GM15510 (cell line): ENCODE data around the gene DNM3.

Experiments
- POLR2A ChIP-seq: IDR thresholded peaks from 3 replicates; pipeline ENCODE4 v1.6.1; 2011; ENCODE audit warnings: borderline replicate concordance; ENCODE audit not compliant: insufficient read length; ENCODE audit errors: extremely low read depth

The DNM3 gene

DNA sequence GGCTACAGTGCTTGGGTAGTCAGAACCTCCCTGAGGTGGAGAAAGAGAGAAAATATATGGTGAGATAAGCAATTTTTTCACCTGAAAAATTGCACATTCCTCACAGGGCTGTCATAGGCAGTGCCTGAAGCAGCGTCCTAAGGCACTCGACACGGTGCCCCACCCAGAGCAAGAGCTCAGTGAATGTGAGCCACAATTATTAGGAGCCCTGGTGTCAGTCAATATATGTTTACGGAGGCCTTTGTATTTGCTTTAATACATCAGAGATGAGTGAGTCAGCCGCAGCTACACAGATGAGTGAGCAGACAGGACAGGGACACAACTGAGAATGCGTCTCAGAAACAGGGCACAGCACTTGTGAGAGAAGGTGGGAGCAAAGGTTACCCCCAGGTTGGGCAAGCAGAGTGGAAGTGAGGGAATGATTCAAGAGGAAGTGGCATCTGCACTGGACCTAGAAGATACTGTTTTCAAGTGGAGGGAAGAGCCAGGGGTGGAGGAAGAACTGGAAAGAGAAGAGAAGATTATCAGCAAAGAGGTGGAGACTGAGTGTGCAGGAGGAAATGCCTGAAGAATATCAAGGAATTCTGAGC is 607.8 kb downstream of the DNM3 start:
- no peak for TF ChIP-seq POLR2A

DNA sequence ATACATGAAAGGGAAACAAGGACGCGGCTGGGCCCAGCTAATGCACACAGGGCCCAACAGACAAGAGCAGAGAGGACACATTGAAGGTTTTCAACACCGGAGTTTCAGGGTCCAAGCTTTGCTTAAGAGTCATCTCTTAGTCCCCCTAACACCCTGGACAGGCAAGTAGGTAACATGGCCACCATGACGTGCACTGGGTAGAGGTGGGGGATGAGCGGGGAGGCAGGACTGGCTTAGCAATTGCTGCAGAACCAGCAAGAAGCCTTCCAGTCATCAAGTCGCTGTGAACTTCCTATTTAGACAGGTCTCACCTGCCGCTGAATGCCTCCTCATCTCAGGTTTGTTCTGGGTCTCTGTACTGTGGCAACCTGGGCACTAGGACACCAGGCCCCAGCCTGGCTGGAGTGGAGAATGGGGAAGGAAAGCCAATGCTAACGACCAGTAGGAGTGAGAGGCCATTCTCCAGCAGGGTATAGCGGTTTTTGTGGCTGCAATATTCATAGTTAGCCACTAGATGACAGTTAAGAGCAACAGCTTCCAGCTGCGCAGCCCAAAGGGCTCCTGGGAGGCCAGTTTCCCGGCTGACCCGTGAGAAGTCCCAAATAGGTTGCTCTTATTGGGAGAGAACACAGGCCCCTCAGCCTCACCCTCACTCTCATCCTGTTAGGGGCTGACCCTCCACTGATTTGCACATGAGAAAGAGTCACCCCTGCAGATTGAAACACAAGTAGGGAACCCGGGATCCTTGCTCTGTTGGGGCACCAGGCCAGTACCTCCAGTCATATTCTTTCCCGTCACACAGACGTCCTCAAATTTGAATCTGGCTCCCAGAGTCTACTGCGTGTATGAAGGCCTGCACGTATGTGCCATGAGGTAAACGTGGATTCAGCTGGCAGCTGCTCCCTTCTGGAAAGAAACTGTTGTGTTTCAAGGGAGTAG is 608.6 kb downstream of the DNM3 start:
- no peak for TF ChIP-seq POLR2A

DNA sequence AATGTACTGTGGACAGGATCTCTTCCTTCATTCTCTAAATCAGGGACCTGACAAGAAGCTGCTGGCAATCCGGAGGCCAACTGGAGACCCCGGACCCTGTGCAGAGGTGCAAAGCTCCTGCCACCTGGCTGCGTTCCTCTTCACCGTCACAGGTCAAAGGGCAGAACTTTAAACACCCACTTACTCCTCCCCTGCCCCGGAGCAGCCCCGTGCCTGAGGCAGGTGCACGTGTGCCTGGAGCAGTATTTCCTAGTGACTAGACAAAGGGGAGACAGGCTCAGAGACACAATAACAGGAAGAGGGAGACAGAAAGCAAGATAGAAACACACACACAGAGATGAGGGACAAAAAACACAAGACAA is 609.2 kb downstream of the DNM3 start:
- no peak for TF ChIP-seq POLR2A

DNA sequence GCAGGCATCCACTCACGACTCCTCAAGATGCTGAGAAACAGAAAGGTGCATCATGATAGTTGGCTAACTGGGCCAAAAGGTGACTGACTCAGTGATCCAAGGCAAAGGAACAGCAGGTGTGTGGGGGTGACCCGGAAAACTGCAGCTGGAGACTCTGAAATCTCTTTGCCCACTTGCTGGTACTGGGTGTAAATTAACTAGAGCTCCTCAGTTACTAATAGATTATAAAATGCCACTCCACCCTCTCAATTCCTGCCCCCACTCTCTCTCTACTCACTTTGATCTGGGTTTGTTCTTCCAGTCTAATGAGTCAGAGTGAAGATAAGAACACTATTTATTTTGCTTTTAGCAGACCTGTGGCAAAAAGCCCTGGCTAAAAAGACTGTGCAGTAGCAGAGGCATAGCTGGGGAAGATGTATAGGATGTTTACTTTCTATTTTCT is 609.7 kb downstream of the DNM3 start:
- TF ChIP-seq POLR2A = no peak

DNA sequence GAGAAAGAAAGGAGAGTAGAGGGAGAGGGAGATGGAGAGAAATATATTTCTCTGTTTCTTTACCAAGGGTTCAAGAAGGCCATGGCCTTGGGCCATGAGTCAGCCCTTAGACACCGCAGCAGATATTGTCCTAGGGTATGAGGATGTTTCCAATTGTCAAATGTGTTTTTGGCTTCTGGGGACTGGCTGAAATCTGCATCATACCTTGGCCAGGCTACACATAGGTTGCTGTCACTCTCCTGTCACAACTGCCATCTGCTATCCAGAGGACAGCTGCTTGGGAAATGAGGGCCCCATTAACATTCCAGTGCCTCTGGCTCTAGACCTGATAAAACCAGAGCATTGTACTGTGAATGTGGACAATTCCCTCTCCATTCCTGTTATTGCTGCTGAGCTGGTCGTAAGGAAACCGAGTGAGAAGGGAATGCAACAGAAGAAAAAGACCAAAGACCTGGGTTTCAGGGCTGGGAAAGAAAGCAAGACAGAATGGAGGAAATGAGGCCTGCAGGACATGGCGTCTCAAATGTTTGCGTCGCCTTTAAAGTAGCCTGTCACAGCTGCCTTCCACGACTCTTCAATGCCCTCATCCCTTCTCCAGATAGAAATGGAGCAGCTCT is 611.3 kb downstream of the DNM3 start:
- TF ChIP-seq POLR2A = no peak

DNA sequence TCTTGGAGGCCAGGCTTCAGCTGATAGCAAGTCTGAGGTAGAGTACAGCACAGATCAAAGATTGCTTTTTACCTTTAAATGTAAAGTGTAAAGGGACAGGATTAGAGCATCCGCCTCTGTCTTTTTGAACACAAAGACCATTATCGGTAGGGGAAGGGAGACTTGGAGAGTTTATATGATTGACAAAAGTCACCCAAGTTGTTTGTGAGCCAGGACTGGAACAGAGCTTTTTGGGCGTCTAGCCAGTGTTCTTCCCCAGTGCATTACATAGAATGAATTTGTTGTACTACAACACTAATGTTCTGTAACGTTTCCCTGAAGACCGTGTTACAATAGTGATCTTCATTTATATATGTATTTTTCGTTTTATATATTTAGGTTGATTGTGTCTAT is 611.9 kb downstream of the DNM3 start:
- TF ChIP-seq POLR2A = no peak

DNA sequence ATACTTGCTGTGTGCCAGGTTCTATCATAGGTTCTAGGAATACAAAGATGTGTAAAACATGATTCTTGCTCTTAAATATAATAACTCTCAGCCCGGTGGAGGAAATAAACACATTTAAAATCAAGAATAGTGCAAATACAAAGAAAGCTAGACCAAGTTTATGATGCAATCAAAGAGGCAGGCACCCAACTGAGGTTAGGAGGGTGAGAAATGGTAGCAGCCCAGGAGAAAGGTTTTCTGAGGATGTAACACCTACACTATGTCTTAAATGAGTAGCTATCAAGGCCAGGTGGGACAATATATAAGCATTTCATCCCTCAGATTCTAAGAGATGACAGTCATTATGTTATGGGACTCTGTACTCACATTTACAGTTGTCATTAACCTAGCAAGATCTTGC is 612.3 kb downstream of the DNM3 start:
- TF ChIP-seq POLR2A = no peak

DNA sequence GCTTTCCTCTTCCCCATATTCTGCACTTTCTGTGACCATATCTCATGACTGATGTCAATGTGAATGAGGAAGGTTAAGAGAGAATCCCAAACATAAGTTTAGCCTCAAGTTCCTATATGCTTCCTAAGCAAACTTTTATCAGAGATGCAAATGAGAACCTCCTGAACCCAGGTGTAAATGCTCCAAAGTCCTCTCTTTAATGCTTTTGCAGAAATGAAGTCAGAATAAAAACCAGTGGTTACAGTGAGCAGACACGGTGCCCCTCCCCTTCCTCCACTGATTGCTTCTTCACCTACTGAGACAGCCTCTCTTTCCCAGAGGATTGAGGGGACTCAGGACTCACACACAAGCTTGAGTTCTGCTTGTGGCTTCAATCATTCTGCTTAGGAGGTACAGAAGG is 614.2 kb downstream of the DNM3 start:
- TF ChIP-seq POLR2A = no peak

DNA sequence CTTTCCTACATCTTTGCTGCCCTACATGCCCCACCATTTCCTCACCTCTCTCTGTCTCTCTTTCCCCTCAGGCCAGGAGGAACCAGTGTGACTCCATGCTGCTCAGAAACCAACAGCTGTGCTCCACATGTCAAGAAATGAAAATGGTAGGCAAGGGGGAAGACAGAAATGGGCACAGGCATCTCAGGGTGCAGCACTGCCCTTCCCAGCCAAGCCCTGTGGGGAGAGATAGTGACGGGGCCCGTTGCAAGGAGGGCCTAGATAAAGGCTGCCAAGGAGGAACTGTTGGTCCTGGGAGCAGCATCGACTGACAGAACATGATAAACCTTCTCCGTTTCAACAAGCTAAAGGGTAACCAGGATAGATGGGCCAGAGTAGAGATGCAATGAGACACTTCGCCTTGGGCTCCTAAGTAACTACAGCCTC is 615.1 kb downstream of the DNM3 start:
- TF ChIP-seq POLR2A = no peak

DNA sequence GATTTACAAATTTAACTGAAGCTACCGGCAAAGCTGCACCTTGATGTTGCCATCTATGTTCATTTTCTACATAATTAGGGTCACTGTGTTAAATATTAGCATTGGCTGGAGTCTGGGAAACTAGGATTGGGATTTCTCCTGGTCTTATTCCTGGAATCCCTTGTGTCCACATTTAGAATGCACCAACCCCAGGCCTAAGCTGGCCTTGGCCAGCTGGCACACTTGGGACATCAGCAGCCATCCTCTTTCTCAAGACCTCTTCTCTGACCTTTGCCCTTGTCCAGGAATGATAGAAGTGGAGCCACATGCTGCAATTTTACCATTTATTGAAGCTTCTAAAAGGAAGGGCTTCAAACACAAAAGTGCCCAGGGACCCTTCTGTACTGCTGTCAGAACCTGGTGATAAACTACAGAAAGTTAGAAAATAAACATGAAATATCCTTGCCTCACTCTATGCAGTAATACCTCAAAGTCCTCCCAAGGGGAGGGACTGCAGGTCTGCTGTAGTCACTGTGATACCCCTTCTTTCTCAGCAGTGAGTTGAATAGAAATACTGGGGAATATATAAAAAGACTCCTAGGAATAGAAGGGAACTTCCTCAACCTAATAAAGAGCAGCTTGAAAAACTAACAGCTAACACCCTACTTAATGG is 616.3 kb downstream of the DNM3 start:
- TF ChIP-seq POLR2A = no peak

DNA sequence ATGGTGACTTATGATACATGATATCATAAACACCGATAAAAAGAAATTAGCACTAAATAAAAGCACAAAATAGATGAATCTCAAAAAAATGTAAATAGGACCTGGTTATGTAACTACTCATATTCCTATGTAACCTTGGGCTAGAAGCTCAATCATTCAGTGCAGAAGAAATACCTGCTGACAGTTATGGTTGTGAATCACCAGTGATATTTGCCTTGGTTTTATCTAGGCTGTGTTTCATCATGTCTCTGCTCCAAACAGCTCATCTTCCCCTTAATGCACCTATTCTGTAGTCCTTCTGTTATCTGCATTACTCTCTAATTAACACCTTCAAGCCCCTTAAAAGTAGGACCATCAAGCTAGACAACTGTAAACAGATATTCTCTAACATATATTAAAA is 618.9 kb downstream of the DNM3 start:
- TF ChIP-seq POLR2A = no peak

DNA sequence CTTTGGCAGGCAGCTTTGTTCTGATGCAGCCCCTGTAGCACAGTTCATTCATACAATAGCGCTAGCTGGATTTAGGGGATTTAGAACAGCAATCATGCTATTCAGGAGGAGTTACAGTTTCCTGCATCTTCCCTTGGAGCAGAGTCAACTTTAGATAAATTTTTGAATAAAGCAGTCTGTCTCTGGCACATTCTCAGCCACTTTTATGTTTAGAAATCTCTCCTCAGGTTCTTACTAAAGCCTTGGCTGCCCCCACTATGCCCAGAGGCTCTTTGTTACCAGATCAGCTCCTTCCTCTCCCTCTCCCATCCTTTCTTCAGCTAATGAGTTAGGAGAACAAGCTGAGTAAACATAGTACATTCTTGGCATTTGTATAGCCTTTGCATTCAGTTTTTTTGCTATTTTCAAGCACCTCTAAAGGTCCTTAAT is 619.6 kb downstream of the DNM3 start:
- TF ChIP-seq POLR2A = no peak
